ENCODE measurements around the gene CA7. TPM values are rescaled to one million over a fixed set of nuclear protein-coding genes. Genes with fewer than 3 reads are reported as not detected.

Gene CA7
- not detected for total RNA-seq
- not detected for polyA plus RNA-seq

DNA sequence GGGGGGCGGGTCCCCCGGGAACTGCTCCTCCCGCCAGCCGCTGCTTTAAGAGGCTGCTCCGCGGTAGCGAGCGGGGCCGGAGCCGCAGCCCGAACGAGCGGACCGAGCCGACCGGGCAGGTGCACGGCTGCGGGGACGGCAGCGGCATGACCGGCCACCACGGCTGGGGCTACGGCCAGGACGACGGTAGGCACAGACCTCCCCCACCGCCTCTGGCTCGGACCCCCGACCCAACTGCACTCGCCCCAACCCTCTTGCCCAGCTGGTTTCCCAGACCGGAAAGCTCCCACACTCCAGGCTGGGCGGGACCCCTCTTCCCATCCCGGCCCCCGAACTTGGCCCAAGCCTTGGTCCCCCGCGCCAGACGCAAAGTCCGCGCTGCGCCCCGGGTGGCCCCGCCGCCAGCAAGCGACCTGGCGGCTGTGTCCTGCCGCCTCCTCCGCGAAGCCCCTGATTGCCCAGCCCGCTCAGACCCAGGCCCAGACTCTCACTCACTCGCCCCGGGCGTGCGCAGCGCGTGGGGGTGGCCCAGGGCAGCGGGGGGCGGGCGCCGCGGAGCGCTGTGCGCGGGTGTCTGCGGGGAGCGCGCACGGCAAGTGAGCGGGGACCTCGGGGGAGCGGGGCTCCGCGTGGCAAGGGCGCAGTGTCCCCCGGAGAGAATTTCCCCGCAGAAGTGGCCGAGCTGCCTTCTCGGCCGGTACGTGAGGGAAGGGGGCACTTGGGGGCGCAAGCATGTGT is at the start of gene CA7:
Gene CA7, plus strand, starts transcription at position 73 of the 738 bp plus-strand sequence. Its CDS starts 74 bp downstream, at position 147.
- H3K4me3 ChIP-seq (ENCODE audit: low read depth, low read length) = peak within 1 kb of the TSS; percentile 30
- H3K27ac ChIP-seq (ENCODE audit: low read depth) = no peak within 1 kb of the TSS
- no peaks in the 10 kb centered on the region for H3K36me3 ChIP-seq (ENCODE audit: insufficient read depth)
- peaks cover 2% of the 10 kb centered on the region for H3K4me1 ChIP-seq (ENCODE audit: insufficient read depth)
- DNase-seq (ENCODE audit: extremely low spot score) = no peak
- WGBS = 1% methylated on average over 79 of the region's 79 CpGs

DNA sequence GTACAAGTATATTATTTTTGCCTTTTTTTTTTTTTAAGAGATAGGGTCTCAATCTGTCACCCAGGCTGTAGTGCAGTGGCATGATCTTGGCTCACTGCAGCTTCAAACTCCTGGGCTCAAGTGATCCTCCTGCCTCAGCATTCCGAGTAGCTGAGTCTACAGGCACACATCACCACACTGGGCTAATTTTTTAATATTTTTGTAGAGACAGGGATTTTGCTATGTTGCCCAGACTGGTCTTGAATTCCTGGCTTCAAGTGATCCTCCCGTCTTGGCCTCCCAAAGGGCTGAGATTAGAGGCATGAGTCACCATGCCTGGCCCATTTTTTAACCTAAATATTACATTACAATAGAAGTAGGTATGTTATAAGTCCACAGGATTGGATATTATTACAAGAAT is 46.1 kb upstream of the CA7 start:
- no peak overlapping the region for H3K4me3 ChIP-seq (ENCODE audit: low read depth, low read length)
- H3K36me3 ChIP-seq (ENCODE audit: insufficient read depth) = peaks cover 2% of the 10 kb centered on the region
- no peaks in the 10 kb centered on the region for H3K4me1 ChIP-seq (ENCODE audit: insufficient read depth)
- no peak overlapping the region for H3K27ac ChIP-seq (ENCODE audit: low read depth)
- 75% methylated on average over 2 of the region's 2 CpGs for WGBS
- DNase-seq (ENCODE audit: extremely low spot score) = no peak

DNA sequence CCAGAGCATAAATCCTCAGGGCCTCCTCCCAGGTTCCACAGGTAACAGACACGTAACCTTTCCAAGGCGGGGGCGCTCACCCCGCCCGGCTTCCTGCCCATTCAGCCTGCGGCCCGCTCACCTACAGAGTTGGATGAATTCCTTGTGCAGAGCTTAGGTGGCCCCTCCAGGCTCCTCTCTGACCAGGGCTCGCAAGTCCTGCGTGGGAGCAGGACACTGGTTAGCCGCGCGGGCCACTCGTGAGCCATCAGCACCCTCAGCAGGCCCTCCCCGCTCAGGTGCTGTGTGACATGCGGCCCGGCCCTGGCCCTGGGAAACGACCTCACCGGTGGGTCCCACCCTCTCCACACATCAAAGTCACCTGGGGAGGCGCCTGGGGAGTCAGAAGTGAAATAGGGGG is 43.4 kb upstream of the CA7 start:
- H3K4me3 ChIP-seq (ENCODE audit: low read depth, low read length) = no peak overlapping the region
- 92% methylated on average over 19 of the region's 19 CpGs for WGBS
- no peaks in the 10 kb centered on the region for H3K4me1 ChIP-seq (ENCODE audit: insufficient read depth)
- H3K36me3 ChIP-seq (ENCODE audit: insufficient read depth) = peaks cover 6% of the 10 kb centered on the region
- H3K27ac ChIP-seq (ENCODE audit: low read depth) = no peak overlapping the region
- no peak for DNase-seq (ENCODE audit: extremely low spot score)

DNA sequence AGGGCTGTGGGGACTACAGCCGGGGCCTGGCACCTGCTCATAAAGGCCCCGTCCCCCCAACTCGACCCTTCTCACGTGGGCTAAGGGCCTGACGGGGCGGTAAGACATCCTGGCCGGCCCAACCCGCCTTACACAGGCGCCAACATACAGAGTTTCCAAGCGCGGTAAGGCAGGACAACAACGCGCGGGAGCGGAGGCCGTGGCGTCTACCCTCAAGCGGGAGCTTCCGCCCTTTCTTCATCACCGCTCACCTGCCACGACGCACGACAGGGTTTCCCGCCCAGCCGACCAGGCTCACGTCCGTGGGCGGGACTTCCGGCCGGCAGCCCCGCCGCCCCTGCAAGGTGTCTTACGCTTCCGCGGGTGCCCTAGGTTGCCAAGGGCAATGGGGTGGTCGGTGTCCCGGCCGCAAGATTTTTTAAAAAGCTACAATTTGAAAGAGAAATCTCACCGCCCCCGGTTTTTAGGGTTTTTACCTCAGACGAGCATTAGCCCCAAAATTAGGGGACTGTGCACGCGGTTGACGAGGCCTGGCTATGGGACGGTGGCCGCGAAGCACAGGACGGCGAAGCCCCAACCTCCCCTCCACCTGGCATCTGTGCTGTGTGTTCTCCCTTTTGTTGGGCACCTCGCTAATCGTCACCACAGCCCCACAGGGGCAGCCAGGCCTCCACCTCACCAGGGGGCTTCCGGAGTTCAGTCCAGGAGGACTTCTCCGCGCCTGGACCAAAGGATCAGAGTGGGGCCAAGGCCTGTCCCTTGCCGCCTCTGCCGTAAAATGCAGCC is 42.7 kb upstream of the CA7 start, which contains the start of gene TERB1:
Gene TERB1, minus strand, starts transcription at position 265 of the 786 bp plus-strand sequence. CDS start 4,786 bp downstream, outside the sequence.
- no peaks in the 10 kb centered on the region for H3K4me1 ChIP-seq (ENCODE audit: insufficient read depth)
- H3K36me3 ChIP-seq (ENCODE audit: insufficient read depth) = peaks cover 6% of the 10 kb centered on the region
- H3K27ac ChIP-seq (ENCODE audit: low read depth) = no peak within 1 kb of the TSS
- H3K4me3 ChIP-seq (ENCODE audit: low read depth, low read length) = no peak within 1 kb of the TSS
- WGBS = 89% methylated on average over 56 of the region's 56 CpGs
- no peak for DNase-seq (ENCODE audit: extremely low spot score)

DNA sequence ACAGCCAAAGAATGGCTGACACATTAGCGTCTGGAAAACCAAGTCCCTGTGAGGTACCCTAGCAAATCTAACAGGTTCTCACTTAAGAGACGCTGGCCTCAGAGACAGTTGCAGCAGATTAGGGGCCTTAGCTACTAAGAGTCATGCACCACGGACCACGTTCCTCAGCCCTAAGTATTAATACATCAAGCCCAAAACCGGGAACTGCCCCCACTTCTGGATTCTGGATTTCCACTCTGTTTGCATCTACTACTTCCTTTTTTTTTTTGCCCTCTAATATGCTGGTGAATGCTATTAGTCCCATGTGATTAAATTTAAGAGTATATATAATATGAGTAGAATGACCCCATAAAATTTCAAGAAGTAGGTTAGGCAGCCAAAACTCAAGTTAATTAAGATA is 42.1 kb upstream of the CA7 start:
- 87% methylated on average over 5 of the region's 5 CpGs for WGBS
- no peak overlapping the region for H3K4me3 ChIP-seq (ENCODE audit: low read depth, low read length)
- H3K36me3 ChIP-seq (ENCODE audit: insufficient read depth) = peaks cover 6% of the 10 kb centered on the region
- H3K27ac ChIP-seq (ENCODE audit: low read depth) = no peak overlapping the region
- DNase-seq (ENCODE audit: extremely low spot score) = no peak
- H3K4me1 ChIP-seq (ENCODE audit: insufficient read depth) = no peaks in the 10 kb centered on the region

DNA sequence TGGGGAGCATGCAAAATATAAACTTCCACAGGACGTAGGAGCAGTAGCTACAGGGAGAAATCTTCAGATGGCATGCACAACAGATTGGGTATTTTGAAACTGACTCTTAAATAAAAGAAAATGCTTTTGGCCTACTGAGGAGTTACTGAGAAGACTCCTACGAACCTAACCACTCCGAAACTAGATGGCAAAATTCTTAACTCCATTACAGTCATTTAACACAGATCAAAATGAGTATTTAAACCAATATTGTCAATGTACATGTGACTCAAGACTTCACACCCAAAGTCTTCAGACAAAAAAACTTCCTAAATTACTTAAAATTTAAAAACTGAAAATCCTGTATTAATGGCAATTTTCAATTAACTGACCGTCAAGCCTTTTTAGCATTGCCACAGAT is 34.4 kb upstream of the CA7 start:
- H3K27ac ChIP-seq (ENCODE audit: low read depth) = no peak overlapping the region
- H3K4me3 ChIP-seq (ENCODE audit: low read depth, low read length) = no peak overlapping the region
- no peaks in the 10 kb centered on the region for H3K4me1 ChIP-seq (ENCODE audit: insufficient read depth)
- peaks cover 4% of the 10 kb centered on the region for H3K36me3 ChIP-seq (ENCODE audit: insufficient read depth)
- DNase-seq (ENCODE audit: extremely low spot score) = no peak
- 88% methylated on average over 4 of the region's 4 CpGs for WGBS

DNA sequence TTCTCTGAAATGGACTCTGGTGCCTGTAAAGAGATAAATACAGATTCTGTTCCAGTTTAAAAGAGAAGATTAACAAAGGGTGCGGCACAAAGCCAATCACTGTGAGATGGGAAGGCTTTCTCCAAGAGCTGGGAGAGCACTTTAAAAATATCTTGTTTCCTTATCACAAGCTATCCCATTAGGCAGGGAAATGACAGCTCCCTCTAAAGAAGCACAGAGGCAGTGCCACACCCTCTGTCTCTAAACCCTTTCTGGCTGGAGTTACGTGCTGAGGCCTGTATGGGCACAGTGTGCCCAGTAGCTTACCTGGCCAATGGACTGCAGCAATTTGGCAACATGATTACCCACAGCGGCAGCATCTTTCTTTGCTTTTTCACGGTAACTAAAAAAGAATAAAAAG is 33.8 kb upstream of the CA7 start:
- no peak for DNase-seq (ENCODE audit: extremely low spot score)
- no peak overlapping the region for H3K27ac ChIP-seq (ENCODE audit: low read depth)
- no peaks in the 10 kb centered on the region for H3K4me1 ChIP-seq (ENCODE audit: insufficient read depth)
- no peak overlapping the region for H3K4me3 ChIP-seq (ENCODE audit: low read depth, low read length)
- peaks cover 3% of the 10 kb centered on the region for H3K36me3 ChIP-seq (ENCODE audit: insufficient read depth)
- 90% methylated on average over 4 of the region's 4 CpGs for WGBS

DNA sequence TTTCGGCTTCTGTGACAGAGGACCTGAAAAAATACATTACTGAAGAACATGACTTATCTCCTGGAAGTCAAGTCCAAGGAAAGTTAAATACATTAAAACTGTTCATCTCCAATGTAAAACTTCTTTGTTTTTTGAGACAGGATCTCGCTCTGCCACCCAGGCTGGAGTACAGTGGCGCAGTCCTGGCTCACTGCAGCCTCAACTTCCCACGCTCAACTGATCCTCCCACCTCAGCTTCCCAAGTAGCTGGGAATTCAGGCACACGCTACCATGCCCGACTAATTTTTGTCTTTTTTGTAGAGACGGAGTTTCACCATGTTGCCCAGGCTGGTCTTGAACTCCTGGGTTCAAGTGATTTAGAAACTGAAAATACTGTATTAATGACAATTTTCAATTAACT is 33.2 kb upstream of the CA7 start:
- 97% methylated on average over 7 of the region's 7 CpGs for WGBS
- H3K4me1 ChIP-seq (ENCODE audit: insufficient read depth) = no peaks in the 10 kb centered on the region
- no peak for DNase-seq (ENCODE audit: extremely low spot score)
- peaks cover 3% of the 10 kb centered on the region for H3K36me3 ChIP-seq (ENCODE audit: insufficient read depth)
- H3K4me3 ChIP-seq (ENCODE audit: low read depth, low read length) = no peak overlapping the region
- H3K27ac ChIP-seq (ENCODE audit: low read depth) = no peak overlapping the region

DNA sequence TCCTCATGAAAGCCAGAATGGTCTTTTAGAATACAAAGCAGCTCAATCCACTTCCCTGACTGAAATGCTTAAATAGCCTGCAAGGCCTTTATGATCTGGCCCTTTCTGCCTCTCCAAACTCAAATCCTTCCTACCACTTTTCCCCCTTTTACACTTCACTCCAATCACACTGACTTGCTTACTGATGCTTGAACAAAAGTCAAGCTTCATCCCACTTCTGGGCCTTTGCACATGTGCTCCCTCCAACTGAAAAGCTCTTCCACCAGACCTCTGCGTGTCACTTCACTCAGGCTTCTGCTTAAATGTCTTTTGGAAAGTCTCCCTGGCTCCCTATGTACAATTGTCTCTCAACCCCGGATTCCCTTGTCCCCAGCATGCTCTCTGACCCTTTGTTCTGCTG is 29.5 kb upstream of the CA7 start:
- Histone ChIP-seq H3K27ac (ENCODE audit: low read depth) (no peak overlapping the region), H3K4me1 (ENCODE audit: insufficient read depth) (no peaks in the 10 kb centered on the region), H3K4me3 (ENCODE audit: low read depth, low read length) (no peak overlapping the region), H3K36me3 (ENCODE audit: insufficient read depth) (peaks cover 6% of the 10 kb centered on the region)
- no peak for DNase-seq (ENCODE audit: extremely low spot score)
- 91% methylated on average over 2 of the region's 2 CpGs for WGBS

DNA sequence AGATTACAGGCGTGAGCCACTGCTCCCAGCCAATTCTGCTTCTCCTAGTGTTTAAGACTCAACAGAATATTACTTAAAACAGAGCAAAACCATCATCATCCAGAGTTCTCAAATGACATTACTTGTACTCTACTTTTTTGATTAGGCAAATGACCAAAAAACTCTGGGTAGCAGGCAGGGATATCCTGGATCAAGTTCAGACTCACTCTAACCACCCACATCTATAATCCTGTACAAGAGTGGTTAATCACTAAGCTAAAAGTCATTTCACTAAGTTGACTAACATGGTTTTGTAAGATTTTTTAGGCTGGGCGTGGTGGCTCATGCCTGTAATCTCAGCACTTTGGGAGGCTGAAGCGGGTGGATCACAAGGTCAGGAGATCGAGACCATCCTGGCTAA is 20.2 kb upstream of the CA7 start:
- WGBS = 96% methylated on average over 4 of the region's 4 CpGs
- Histone ChIP-seq H3K4me1 (ENCODE audit: insufficient read depth) (no peaks in the 10 kb centered on the region), H3K27ac (ENCODE audit: low read depth) (no peak overlapping the region), H3K36me3 (ENCODE audit: insufficient read depth) (no peaks in the 10 kb centered on the region), H3K4me3 (ENCODE audit: low read depth, low read length) (no peak overlapping the region)
- DNase-seq (ENCODE audit: extremely low spot score) = no peak

DNA sequence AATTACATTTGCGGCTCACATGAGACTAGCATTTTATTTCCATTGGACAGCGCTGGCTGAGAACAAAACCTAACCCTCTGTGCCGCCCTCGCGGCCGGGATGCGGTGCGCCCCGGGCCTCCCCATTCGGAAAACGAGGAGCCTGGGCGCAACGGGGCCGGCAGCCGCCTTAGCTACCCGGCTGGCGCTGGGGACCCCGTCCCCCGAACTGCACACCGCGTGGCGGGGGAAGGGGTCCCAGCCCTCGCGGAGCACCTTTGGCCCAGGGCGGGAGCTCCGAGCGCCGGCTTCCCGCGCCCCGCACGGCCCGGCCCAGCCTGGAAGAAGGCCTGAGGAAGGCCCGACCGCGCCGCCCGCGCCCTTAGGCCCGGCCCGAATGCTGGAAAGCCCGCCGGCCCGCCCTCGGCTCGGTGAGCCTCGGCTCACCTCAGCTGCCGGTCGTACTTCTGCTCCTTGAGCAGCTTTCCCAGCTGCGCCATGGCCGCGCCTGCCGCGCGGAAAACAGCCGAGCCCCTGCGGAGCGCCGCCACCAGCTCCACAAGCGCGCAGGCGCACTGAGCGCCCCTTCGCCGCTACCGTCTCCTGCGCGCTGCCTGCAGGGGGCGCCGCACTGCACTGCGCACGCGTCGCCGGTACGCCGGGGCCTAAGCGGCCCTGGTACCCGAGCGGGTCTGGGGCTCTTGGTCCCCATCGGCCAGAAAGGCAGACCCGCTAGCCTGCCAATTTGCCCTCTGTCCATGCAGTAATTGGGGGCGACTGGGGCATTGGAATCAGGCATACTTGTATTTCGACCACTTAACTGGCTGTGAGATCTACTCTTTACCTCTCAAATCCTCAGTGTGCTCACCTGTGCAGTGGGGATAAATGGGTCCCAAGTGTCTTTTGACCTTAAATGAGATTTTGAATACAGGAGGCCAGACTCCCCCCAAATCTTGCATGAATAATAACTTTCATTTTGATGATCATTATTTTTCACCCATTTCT is 13.5 kb upstream of the CA7 start, which contains the start of gene NAE1:
Gene NAE1, minus strand, starts transcription at position 555 of the 983 bp plus-strand sequence. Its CDS starts 77 bp downstream, at position 478.
- peak; percentile 53 for DNase-seq (ENCODE audit: extremely low spot score)

DNA sequence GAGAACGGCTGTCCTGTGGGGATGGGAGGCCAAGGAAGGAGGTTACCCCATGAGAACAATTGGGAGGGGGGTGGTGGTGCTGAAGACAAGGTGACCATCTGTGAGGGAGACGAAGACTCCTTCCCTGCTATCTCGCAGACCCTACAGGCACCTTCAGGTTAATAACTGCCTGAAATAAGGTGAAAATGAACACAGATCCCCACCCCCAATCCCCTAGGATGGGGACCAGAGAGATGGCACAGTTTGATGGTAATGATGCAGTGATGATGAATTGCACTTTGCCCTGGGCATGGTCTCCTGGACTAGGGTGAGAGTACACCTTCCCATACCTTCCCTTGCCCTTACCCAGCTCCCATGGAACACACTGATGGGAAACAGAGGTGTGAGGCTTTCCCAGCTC is 12.0 kb upstream of the CA7 start:
- WGBS = 79% methylated on average over 3 of the region's 3 CpGs
- no peaks in the 10 kb centered on the region for H3K36me3 ChIP-seq (ENCODE audit: insufficient read depth)
- no peak for DNase-seq (ENCODE audit: extremely low spot score)
- no peak overlapping the region for H3K4me3 ChIP-seq (ENCODE audit: low read depth, low read length)
- H3K27ac ChIP-seq (ENCODE audit: low read depth) = no peak overlapping the region
- no peaks in the 10 kb centered on the region for H3K4me1 ChIP-seq (ENCODE audit: insufficient read depth)

More for the DNA sequence above, 13.5 kb upstream of the CA7 start, which contains the start of gene NAE1:
- no peaks in the 10 kb centered on the region for H3K36me3 ChIP-seq (ENCODE audit: insufficient read depth)
- H3K4me1 ChIP-seq (ENCODE audit: insufficient read depth) = no peaks in the 10 kb centered on the region
- H3K4me3 ChIP-seq (ENCODE audit: low read depth, low read length) = peak within 1 kb of the TSS; percentile 94
- H3K27ac ChIP-seq (ENCODE audit: low read depth) = peak within 1 kb of the TSS; percentile 87
- WGBS = under 1% methylated on average over 84 of the region's 84 CpGs

DNA sequence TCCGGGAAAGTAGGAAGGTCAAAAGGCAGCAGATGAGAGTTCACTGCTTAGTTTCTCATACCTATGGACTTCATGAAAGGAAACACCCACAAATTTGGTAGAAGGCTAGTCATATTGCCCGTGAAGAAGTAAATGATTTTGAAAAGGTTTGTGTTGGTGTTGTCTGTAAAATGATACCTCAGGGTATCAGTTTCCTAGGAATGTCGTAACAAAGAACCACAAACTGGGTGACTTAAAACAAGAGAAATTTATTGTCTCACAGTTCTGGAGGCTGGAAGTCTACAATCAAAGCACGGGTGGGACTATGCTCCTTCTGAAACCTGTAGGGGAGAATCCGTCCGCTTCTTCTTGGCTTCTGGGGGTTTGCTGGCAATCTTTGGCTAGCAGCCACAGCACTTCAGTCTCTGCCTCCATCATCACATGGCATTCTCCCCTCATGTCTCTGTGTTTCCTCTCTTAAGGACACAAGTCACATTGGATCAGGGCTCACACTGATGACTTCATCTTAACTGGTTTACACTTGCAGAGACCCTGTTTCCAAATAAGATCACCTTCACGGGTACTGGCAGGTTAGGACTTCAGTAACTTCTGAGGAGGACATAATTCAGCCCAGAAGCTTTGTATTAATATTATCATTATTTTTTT is 11.4 kb upstream of the CA7 start:
- no peak overlapping the region for H3K4me3 ChIP-seq (ENCODE audit: low read depth, low read length)
- H3K27ac ChIP-seq (ENCODE audit: low read depth) = no peak overlapping the region
- WGBS = 71% methylated on average over 7 of the region's 7 CpGs
- H3K4me1 ChIP-seq (ENCODE audit: insufficient read depth) = no peaks in the 10 kb centered on the region
- no peak for DNase-seq (ENCODE audit: extremely low spot score)
- no peaks in the 10 kb centered on the region for H3K36me3 ChIP-seq (ENCODE audit: insufficient read depth)
